Omental fat pad (tissue), 4 donors: ENCODE measurements around the gene CARD8. TPM values are rescaled to one million over a fixed set of nuclear protein-coding genes. Genes with fewer than 3 reads are reported as not detected.

ENCODE experiments used
- ATAC-seq: fragments of 150-250 bp; one replicate; pipeline ENCODE4 v1.9.1; 2016; ENCODE audit warnings: mild to moderate bottlenecking, moderate library complexity; ENCODE audit not compliant: low FRiP score
- DNase-seq: peaks from one replicate; pipeline ENCODE4 v3.0.0-alpha.2; 2019; ENCODE audit warnings: low spot score
- total RNA-seq, 4 donors: library from RNA; depleted of rRNA; stranded (reverse); fragments of >200 nt; gene quantifications; one replicate each; pipeline ENCODE4 v1.1.0, GENCODE V29; 2016
- TF ChIP-seq, protein P1 (sequence below), 3 donors: fragments of 450-650 bp; IDR thresholded peaks; one replicate each; pipeline ENCODE4 v1.5.1; 2016 to 2017; ENCODE audit warnings: antibody characterized with exemption in 3 of 3, mild to moderate bottlenecking in 3 of 3, moderate library complexity in 2 of 3

The CARD8 gene
- total RNA-seq, 4 donors from 2014 or later = 28.3 to 144 (median 46.6) TPM

GRCh38 chr19:48170817-48171347 is 84.8 kb downstream of the CARD8 start:
- ATAC-seq (no peak), DNase-seq (no peak)
- TF ChIP-seq, protein P1, sequence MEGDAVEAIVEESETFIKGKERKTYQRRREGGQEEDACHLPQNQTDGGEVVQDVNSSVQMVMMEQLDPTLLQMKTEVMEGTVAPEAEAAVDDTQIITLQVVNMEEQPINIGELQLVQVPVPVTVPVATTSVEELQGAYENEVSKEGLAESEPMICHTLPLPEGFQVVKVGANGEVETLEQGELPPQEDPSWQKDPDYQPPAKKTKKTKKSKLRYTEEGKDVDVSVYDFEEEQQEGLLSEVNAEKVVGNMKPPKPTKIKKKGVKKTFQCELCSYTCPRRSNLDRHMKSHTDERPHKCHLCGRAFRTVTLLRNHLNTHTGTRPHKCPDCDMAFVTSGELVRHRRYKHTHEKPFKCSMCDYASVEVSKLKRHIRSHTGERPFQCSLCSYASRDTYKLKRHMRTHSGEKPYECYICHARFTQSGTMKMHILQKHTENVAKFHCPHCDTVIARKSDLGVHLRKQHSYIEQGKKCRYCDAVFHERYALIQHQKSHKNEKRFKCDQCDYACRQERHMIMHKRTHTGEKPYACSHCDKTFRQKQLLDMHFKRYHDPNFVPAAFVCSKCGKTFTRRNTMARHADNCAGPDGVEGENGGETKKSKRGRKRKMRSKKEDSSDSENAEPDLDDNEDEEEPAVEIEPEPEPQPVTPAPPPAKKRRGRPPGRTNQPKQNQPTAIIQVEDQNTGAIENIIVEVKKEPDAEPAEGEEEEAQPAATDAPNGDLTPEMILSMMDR (IDR thresholded peaks at IDR 0.05) = no peak

DNA sequence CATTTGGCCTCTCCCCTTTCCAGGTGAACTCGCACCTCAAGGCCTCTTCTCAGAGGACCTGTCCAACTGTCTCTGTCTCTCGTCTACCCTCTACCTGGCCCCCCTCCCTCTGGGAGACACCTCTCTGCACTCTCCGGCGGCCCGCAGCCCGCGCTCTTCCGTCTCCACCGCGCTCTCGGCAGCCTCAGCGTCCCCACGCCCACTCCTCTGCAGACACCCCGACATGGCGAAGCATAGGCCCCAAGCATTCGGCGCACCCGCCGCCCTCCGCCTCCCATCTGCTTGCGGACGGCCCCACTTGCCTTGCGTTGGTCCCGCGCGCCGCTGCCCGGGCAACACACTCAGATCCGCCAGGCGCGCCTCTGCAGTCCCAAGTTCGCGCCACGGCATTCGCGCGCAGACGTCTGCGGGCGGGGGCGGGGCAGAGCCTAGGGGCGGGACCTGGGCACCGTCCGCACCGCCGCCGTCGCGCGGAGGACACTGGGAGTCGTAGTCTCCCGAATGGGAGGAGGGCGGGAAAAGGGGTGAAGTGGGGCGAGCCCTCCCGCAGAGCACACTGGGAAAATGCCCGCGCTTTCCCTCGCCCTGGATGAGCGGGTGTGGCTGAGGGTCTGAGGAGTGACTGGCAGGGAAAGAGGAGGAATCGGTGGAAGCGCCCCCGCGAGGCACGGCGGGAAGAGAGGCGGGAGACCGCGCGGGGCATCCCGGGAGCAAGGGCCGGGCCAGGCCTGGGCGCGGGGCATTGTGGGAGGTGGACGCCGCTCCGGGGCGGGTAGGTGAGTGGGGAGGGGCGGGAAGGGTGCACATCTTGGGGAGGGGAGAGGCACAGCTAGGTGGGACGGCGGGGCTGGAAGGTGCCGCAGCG is 85.5 kb downstream of the CARD8 start, which contains the start of the genes LIG1 and ZSWIM9:
Gene LIG1, minus strand, starts transcription at position 406 of the 865 bp plus-strand sequence. CDS start 4,778 bp downstream, outside the sequence.
Gene ZSWIM9, plus strand, starts transcription at position 742 of the 865 bp plus-strand sequence. CDS start 1,123 bp downstream, outside the sequence.
- ATAC-seq = peak; percentile 96
- DNase-seq = peak; percentile 65
- TF ChIP-seq, protein P1 (IDR thresholded peaks at IDR 0.05) = no peak

DNA sequence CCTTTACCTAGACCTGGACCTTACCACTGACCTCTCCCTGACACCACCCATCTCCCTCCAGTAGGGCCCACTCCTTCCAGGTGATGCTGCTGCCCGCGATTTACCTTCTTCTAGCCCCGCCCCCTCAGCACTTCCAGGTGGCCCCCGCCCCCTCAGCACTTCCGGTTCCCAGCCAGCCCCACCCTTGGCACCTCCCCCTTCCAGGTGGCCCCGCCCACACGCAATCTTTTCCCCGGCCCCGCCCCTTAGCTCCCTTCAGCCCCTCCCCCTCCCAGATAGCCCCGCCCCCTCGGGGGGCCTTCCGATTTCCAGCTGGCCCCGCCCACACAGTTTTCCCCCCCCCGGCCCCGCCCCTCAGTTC is 86.2 kb downstream of the CARD8 start:
- TF ChIP-seq, protein P1 (IDR thresholded peaks at IDR 0.05) = no peak
- DNase-seq (peak; percentile 42), ATAC-seq (peak; percentile 23)

DNA sequence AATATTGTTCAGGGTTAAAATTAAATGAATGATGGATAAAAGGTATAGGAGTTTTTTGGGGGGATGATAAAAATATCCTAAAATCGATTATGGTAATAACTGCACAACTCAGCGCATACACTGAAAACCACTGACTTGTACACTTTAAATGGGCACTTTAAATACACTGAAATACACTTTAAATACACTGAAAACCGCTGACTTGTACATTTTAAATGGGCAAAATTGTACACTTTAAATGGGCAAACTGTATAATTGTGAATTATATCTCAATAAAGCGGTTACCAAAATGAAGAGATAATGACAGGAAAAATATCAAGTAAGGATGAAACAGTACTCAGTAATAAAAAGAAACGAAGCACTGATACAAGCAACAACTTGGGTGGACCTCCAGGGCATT is 87.0 kb downstream of the CARD8 start:
- no peak for DNase-seq
- ATAC-seq = no peak
- TF ChIP-seq, protein P1 (IDR thresholded peaks at IDR 0.05) = no peak

GRCh38 chr19:48158210-48158790 is 97.4 kb downstream of the CARD8 start:
- ATAC-seq = no peak
- TF ChIP-seq, protein P1 (IDR thresholded peaks at IDR 0.05) = no peak
- DNase-seq = no peak

Other genes with a start within 250 kb of the CARD8 start
- gene CABP5, start 211.8 kb downstream of the CARD8 start, total RNA-seq = not detected
- gene PLA2G4C, start 145.1 kb downstream of the CARD8 start, total RNA-seq = 1 to 10 TPM; 1.7 to 5.7 (median 3.9) TPM
- gene LIG1, start 85.6 kb downstream of the CARD8 start, total RNA-seq = 10 to 100 TPM in 1 of 4 donors, 1 to 10 TPM in 3; 6.1 to 10.9 (median 7.3) TPM
- 1 to 10 TPM; 1.5 to 3.3 (median 2.0) TPM for gene ZSWIM9, start 85.2 kb downstream of the CARD8 start, total RNA-seq
- gene ZNF114, start 14.2 kb upstream of the CARD8 start, total RNA-seq = under 1 TPM in 1 of 4 donors, not detected in 3; 0.47 TPM
- gene EMP3, start 69.6 kb upstream of the CARD8 start, total RNA-seq = 100 to 1,000 TPM in 1 of 4 donors, 10 to 100 TPM in 3; 48.6 to 173 (median 58.9) TPM
- 10 to 100 TPM in 1 of 4 donors, 1 to 10 TPM in 3; 2.0 to 11.5 (median 5.1) TPM for gene TMEM143, start 108.0 kb upstream of the CARD8 start, total RNA-seq
- gene SYNGR4, start 108.5 kb upstream of the CARD8 start, total RNA-seq = not detected
- gene KDELR1, start 135.6 kb upstream of the CARD8 start, total RNA-seq = 100 to 1,000 TPM in 1 of 4 donors, 10 to 100 TPM in 3; 72.2 to 102 (median 75.3) TPM
- gene GRIN2D, start 137.8 kb upstream of the CARD8 start, total RNA-seq = under 1 TPM; 0.12 to 0.63 (median 0.33) TPM
- gene GRWD1, start 190.1 kb upstream of the CARD8 start, total RNA-seq = 10 to 100 TPM; 19.5 to 90.5 (median 31.5) TPM
- 1 to 10 TPM in 2 of 4 donors, under 1 TPM in 2; 0.56 to 2.2 (median 1.1) TPM for gene KCNJ14, start 199.7 kb upstream of the CARD8 start, total RNA-seq
- 10 to 100 TPM; 19.2 to 49.7 (median 26.8) TPM for gene CYTH2, start 213.5 kb upstream of the CARD8 start, total RNA-seq